WTC11 (cell line): Measurements from ENCODE around the gene TBC1D23. TPM values are rescaled to one million over a fixed set of nuclear protein-coding genes. Genes with fewer than 3 reads are reported as not detected.

ENCODE experiments used
- ATAC-seq: fragments of 200-7000 bp; cut with Tn5 transposase; 2 replicates; pipeline ENCODE4 v1.10.0; 2021; ENCODE audit warnings: mild to moderate bottlenecking, moderate library complexity
- CTCF ChIA-PET: fragments of 300-600 bp; sonication (Branson Sonifier 250); formaldehyde crosslinking; loops from one replicate; lab custom pipeline; 2021; ENCODE audit warnings: antibody characterized with exemption; lab: Charles Lee
- POLR2A ChIA-PET: fragments of 350-600 bp; sonication (Branson Sonifier 250); formaldehyde crosslinking; loops from one replicate; lab custom pipeline; 2021; ENCODE audit warnings: antibody characterized with exemption; lab: Charles Lee
- DNase-seq: peaks from one replicate; pipeline ENCODE4 v3.0.0; 2021; ENCODE audit warnings: low spot score
- H3K27ac Mint-ChIP-seq: 2 replicates; pipeline ENCODE4 v1.8.0; 2021; ENCODE audit warnings: mixed read lengths
- H3K27me3 Mint-ChIP-seq: 2 replicates; pipeline ENCODE4 v1.8.0; 2021; ENCODE audit warnings: low read depth, mild to moderate bottlenecking, moderate library complexity, mixed read lengths
- H3K36me3 Mint-ChIP-seq: 2 replicates; pipeline ENCODE4 v1.8.0; 2021; ENCODE audit warnings: mixed read lengths
- H3K4me1 Mint-ChIP-seq: 2 replicates; pipeline ENCODE4 v1.8.0; 2022; ENCODE audit warnings: mixed read lengths
- H3K4me3 Mint-ChIP-seq: 2 replicates; pipeline ENCODE4 v1.8.0; 2021; ENCODE audit warnings: mild to moderate bottlenecking, moderate library complexity, mixed read lengths
- H3K9me3 Mint-ChIP-seq: 2 replicates; pipeline ENCODE4 v1.8.0; 2021; ENCODE audit warnings: mixed read lengths
- ATF6 ChIP-seq: sonication (generic); formaldehyde crosslinking; IDR thresholded peaks from 2 replicates; pipeline ENCODE4 v1.8.1; 2023; ENCODE audit warnings: mild to moderate bottlenecking, missing genetic modification reagents
- CBFB ChIP-seq: sonication (generic); formaldehyde crosslinking; IDR thresholded peaks from 2 replicates; pipeline ENCODE4 v1.8.1; 2022; ENCODE audit warnings: mild to moderate bottlenecking, low read depth, missing genetic modification reagents
- CTCF ChIP-seq: fragments of 200-600 bp; IDR thresholded peaks from 2 replicates; pipeline ENCODE4 v1.8.0; 2022; ENCODE audit warnings: antibody characterized with exemption
- EMX1 ChIP-seq: fragments of 250-450 bp; sonication (Bioruptor Pico); IDR thresholded peaks from 2 replicates; pipeline ENCODE4 v1.8.0; 2021; ENCODE audit warnings: mild to moderate bottlenecking
- IRF2 ChIP-seq: sonication (generic); formaldehyde crosslinking; IDR thresholded peaks from 2 replicates; pipeline ENCODE4 v1.8.0; 2022; ENCODE audit warnings: low read depth, missing genetic modification reagents, borderline replicate concordance
- MXD4 ChIP-seq: fragments of 250-450 bp; sonication (Bioruptor Pico); IDR thresholded peaks from 2 replicates; pipeline ENCODE4 v1.8.0; 2021; ENCODE audit warnings: mild to moderate bottlenecking, moderate library complexity, borderline replicate concordance
- NFE2L1 ChIP-seq: sonication (generic); formaldehyde crosslinking; IDR thresholded peaks from 2 replicates; pipeline ENCODE4 v1.8.1; 2023; ENCODE audit warnings: missing genetic modification reagents
- PRRX2 ChIP-seq: fragments of 250-450 bp; sonication (Bioruptor Pico); IDR thresholded peaks from 2 replicates; pipeline ENCODE4 v1.8.0; 2021; ENCODE audit warnings: mild to moderate bottlenecking
- RORB ChIP-seq: fragments of 250-450 bp; sonication (Bioruptor Pico); IDR thresholded peaks from 2 replicates; pipeline ENCODE4 v1.9.0; 2021; ENCODE audit warnings: mild to moderate bottlenecking
- TEAD1 ChIP-seq: sonication (generic); formaldehyde crosslinking; IDR thresholded peaks from 2 replicates; pipeline ENCODE4 v1.8.0; 2022; ENCODE audit warnings: mild to moderate bottlenecking, missing genetic modification reagents
- ZMAT4 ChIP-seq: fragments of 250-450 bp; sonication (Bioruptor Pico); IDR thresholded peaks from 2 replicates; pipeline ENCODE4 v1.9.0; 2021; ENCODE audit warnings: mild to moderate bottlenecking
- ZNF121 ChIP-seq: sonication (generic); formaldehyde crosslinking; IDR thresholded peaks from 2 replicates; pipeline ENCODE4 v1.8.0; 2023; ENCODE audit warnings: missing genetic modification reagents
- ZNF219 ChIP-seq: sonication (generic); formaldehyde crosslinking; IDR thresholded peaks from 2 replicates; pipeline ENCODE4 v1.8.0; 2023; ENCODE audit warnings: missing genetic modification reagents, mild to moderate bottlenecking, borderline replicate concordance
- ZNF263 ChIP-seq: sonication (generic); formaldehyde crosslinking; IDR thresholded peaks from 2 replicates; pipeline ENCODE4 v1.8.1; 2022; ENCODE audit warnings: low read depth, mild to moderate bottlenecking, moderate library complexity, missing genetic modification reagents
- total RNA-seq: library from RNA; stranded (reverse); gene quantifications from 3 replicates; pipeline ENCODE4 v1.2.3, GENCODE V29; 2021
- TF ChIP-seq, protein P1 (sequence below): sonication (generic); formaldehyde crosslinking; IDR thresholded peaks from 2 replicates; pipeline ENCODE4 v1.8.0; 2023; ENCODE audit warnings: missing genetic modification reagents, mild to moderate bottlenecking, borderline replicate concordance
- TF ChIP-seq, protein P2 (sequence below): sonication (generic); formaldehyde crosslinking; conservative IDR thresholded peaks from 2 replicates; pipeline ENCODE4 v1.8.1; 2023; ENCODE audit warnings: mild to moderate bottlenecking, low read depth, missing genetic modification reagents, moderate library complexity
- TF ChIP-seq, protein P3 (sequence below): sonication (generic); formaldehyde crosslinking; IDR thresholded peaks from 2 replicates; pipeline ENCODE4 v1.8.1; 2022; ENCODE audit warnings: missing genetic modification reagents, borderline replicate concordance
- TF ChIP-seq, protein P4 (sequence below): sonication (generic); formaldehyde crosslinking; IDR thresholded peaks from 2 replicates; pipeline ENCODE4 v1.8.1; 2023; ENCODE audit warnings: mild to moderate bottlenecking, missing genetic modification reagents, moderate library complexity
- TF ChIP-seq, protein P5 (sequence below): sonication (generic); formaldehyde crosslinking; IDR thresholded peaks from 2 replicates; pipeline ENCODE4 v1.8.0; 2022; ENCODE audit warnings: mild to moderate bottlenecking, missing genetic modification reagents

Gene TBC1D23
- total RNA-seq, 1 experiment from 2014 or later, result 73.6 TPM

- TF ChIP-seq CBFB (CRISPR knock-in tag) (no peak), NFE2L1 (CRISPR knock-in tag) (no peak), IRF2 (CRISPR knock-in tag) (no peak), RORB (CRISPR knock-in tag) (no peak), ZNF263 (CRISPR knock-in tag) (no peak), ATF6 (CRISPR knock-in tag) (no peak), MXD4 (CRISPR knock-in tag) (no peak), ZNF219 (CRISPR knock-in tag) (no peak), EMX1 (CRISPR knock-in tag) (no peak), TEAD1 (CRISPR knock-in tag) (no peak)
- TF ChIP-seq, protein P1, sequence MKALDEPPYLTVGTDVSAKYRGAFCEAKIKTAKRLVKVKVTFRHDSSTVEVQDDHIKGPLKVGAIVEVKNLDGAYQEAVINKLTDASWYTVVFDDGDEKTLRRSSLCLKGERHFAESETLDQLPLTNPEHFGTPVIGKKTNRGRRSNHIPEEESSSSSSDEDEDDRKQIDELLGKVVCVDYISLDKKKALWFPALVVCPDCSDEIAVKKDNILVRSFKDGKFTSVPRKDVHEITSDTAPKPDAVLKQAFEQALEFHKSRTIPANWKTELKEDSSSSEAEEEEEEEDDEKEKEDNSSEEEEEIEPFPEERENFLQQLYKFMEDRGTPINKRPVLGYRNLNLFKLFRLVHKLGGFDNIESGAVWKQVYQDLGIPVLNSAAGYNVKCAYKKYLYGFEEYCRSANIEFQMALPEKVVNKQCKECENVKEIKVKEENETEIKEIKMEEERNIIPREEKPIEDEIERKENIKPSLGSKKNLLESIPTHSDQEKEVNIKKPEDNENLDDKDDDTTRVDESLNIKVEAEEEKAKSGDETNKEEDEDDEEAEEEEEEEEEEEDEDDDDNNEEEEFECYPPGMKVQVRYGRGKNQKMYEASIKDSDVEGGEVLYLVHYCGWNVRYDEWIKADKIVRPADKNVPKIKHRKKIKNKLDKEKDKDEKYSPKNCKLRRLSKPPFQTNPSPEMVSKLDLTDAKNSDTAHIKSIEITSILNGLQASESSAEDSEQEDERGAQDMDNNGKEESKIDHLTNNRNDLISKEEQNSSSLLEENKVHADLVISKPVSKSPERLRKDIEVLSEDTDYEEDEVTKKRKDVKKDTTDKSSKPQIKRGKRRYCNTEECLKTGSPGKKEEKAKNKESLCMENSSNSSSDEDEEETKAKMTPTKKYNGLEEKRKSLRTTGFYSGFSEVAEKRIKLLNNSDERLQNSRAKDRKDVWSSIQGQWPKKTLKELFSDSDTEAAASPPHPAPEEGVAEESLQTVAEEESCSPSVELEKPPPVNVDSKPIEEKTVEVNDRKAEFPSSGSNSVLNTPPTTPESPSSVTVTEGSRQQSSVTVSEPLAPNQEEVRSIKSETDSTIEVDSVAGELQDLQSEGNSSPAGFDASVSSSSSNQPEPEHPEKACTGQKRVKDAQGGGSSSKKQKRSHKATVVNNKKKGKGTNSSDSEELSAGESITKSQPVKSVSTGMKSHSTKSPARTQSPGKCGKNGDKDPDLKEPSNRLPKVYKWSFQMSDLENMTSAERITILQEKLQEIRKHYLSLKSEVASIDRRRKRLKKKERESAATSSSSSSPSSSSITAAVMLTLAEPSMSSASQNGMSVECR (CRISPR knock-in tag), result no peak
- TF ChIP-seq, protein P2, sequence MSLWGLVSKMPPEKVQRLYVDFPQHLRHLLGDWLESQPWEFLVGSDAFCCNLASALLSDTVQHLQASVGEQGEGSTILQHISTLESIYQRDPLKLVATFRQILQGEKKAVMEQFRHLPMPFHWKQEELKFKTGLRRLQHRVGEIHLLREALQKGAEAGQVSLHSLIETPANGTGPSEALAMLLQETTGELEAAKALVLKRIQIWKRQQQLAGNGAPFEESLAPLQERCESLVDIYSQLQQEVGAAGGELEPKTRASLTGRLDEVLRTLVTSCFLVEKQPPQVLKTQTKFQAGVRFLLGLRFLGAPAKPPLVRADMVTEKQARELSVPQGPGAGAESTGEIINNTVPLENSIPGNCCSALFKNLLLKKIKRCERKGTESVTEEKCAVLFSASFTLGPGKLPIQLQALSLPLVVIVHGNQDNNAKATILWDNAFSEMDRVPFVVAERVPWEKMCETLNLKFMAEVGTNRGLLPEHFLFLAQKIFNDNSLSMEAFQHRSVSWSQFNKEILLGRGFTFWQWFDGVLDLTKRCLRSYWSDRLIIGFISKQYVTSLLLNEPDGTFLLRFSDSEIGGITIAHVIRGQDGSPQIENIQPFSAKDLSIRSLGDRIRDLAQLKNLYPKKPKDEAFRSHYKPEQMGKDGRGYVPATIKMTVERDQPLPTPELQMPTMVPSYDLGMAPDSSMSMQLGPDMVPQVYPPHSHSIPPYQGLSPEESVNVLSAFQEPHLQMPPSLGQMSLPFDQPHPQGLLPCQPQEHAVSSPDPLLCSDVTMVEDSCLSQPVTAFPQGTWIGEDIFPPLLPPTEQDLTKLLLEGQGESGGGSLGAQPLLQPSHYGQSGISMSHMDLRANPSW (CRISPR knock-in tag), result no peak
- TF ChIP-seq, protein P3, sequence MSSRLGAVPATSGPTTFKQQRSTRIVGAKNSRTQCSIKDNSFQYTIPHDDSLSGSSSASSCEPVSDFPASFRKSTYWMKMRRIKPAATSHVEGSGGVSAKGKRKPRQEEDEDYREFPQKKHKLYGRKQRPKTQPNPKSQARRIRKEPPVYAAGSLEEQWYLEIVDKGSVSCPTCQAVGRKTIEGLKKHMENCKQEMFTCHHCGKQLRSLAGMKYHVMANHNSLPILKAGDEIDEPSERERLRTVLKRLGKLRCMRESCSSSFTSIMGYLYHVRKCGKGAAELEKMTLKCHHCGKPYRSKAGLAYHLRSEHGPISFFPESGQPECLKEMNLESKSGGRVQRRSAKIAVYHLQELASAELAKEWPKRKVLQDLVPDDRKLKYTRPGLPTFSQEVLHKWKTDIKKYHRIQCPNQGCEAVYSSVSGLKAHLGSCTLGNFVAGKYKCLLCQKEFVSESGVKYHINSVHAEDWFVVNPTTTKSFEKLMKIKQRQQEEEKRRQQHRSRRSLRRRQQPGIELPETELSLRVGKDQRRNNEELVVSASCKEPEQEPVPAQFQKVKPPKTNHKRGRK, result no peak
- Mint-ChIP-seq H3K27ac (no peak overlapping the region), H3K4me3 (no peak overlapping the region)
Observed at GRCh38 chr3:100310355-100310965, 49.7 kb downstream of the TBC1D23 start.

GRCh38 chr3:100311011-100311410, 50.2 kb downstream of the TBC1D23 start:
- Mint-ChIP-seq H3K4me1 (peaks cover 9% of the 10 kb centered on the region), H3K27ac (no peak overlapping the region), H3K9me3 (no peaks in the 10 kb centered on the region), H3K36me3 (peaks cover 19% of the 10 kb centered on the region), H3K27me3 (no peaks in the 10 kb centered on the region), H3K4me3 (no peak overlapping the region)
- ChIA-PET CTCF (no interaction called here), POLR2A (no interaction called here)
- DNase-seq (no peak), ATAC-seq (no peak)
- TF ChIP-seq, protein P4, sequence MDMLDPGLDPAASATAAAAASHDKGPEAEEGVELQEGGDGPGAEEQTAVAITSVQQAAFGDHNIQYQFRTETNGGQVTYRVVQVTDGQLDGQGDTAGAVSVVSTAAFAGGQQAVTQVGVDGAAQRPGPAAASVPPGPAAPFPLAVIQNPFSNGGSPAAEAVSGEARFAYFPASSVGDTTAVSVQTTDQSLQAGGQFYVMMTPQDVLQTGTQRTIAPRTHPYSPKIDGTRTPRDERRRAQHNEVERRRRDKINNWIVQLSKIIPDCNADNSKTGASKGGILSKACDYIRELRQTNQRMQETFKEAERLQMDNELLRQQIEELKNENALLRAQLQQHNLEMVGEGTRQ (CRISPR knock-in tag), result no peak
- no peak for TF ChIP-seq TEAD1 (CRISPR knock-in tag)
- no peak for TF ChIP-seq RORB (CRISPR knock-in tag)
- TF ChIP-seq, protein P5, sequence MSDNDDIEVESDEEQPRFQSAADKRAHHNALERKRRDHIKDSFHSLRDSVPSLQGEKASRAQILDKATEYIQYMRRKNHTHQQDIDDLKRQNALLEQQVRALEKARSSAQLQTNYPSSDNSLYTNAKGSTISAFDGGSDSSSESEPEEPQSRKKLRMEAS (CRISPR knock-in tag), result no peak
- TF ChIP-seq ZMAT4 (CRISPR knock-in tag), result no peak
- TF ChIP-seq MXD4 (CRISPR knock-in tag), result no peak
- TF ChIP-seq CTCF, result no peak
- TF ChIP-seq PRRX2 (CRISPR knock-in tag), result no peak
- TF ChIP-seq ZNF121, result no peak

More at GRCh38 chr3:100310355-100310965, 49.7 kb downstream of the TBC1D23 start:
- Mint-ChIP-seq H3K27me3 (no peaks in the 10 kb centered on the region), H3K9me3 (no peaks in the 10 kb centered on the region), H3K4me1 (peaks cover 9% of the 10 kb centered on the region), H3K36me3 (peaks cover 19% of the 10 kb centered on the region)
- POLR2A ChIA-PET, result no interaction called here
- DNase-seq, result no peak
- no peak for ATAC-seq
- CTCF ChIA-PET, result no interaction called here
